IMR-90 (cell line): Measurements from ENCODE around the gene BAG1. TPM values are rescaled to one million over a fixed set of nuclear protein-coding genes. Genes with fewer than 3 reads are reported as not detected.

ENCODE experiments used
- ATAC-seq: fragments of 200-7000 bp; cut with Tn5 transposase; 2 replicates; pipeline ENCODE4 v1.9.1; 2020; ENCODE audit warnings: low read depth, mild to moderate bottlenecking, moderate library complexity
- BruUV-seq: library from RNA; stranded (reverse); fragments of 400-500 nt; replicated peaks from 2 replicates; lab custom pipeline; 2021; lab: Mats Ljungman, UMichigan
- CTCF ChIA-PET: fragments of 300-600 bp; formaldehyde crosslinking; extraction: SDS; loops from one replicate; lab custom pipeline; 2021; ENCODE audit warnings: antibody characterized with exemption; lab: Yijun Ruan, JAX
- POLR2A ChIA-PET: fragments of 300-600 bp; sonication (Branson Sonifier 250); formaldehyde crosslinking; loops from one replicate; lab custom pipeline; 2022; ENCODE audit warnings: antibody characterized with exemption; ENCODE audit not compliant: unreplicated experiment; lab: Charles Lee
- DNase-seq: peaks from one replicate; pipeline ENCODE4 v3.0.0; 2013
- H2AFZ ChIP-seq: replicated peaks from 2 replicates; pipeline ENCODE3; 2013; ENCODE audit warnings: low read length, mild to moderate bottlenecking; ENCODE audit not compliant: poor library complexity
- H2AK5ac ChIP-seq: 2 replicates; pipeline ENCODE4 v1.6.1; 2013; ENCODE audit warnings: low read depth, low read length, inconsistent platforms
- H2AK9ac ChIP-seq: replicated peaks from 2 replicates; pipeline ENCODE3; 2013; ENCODE audit warnings: mild to moderate bottlenecking, low read depth, low read length, moderate library complexity; ENCODE audit not compliant: poor library complexity
- H2BK120ac ChIP-seq: 2 replicates; pipeline ENCODE4 v1.6.1; 2013; ENCODE audit warnings: low read depth, low read length, inconsistent platforms
- H2BK15ac ChIP-seq: 3 replicates; pipeline ENCODE4 v1.6.1; 2013; ENCODE audit warnings: low read depth, low read length, inconsistent platforms
- H2BK20ac ChIP-seq: 2 replicates; pipeline ENCODE4 v1.6.1; 2013; ENCODE audit warnings: low read depth, mild to moderate bottlenecking, inconsistent platforms, low read length, moderate library complexity
- H2BK5ac ChIP-seq: 2 replicates; pipeline ENCODE4 v1.6.1; 2013; ENCODE audit warnings: mild to moderate bottlenecking, low read depth, low read length, inconsistent platforms; ENCODE audit not compliant: poor library complexity, severe bottlenecking
- H3K14ac ChIP-seq: replicated peaks from 2 replicates; pipeline ENCODE4 v1.6.1; 2013; ENCODE audit warnings: low read depth, low read length, inconsistent platforms
- H3K18ac ChIP-seq: 2 replicates; pipeline ENCODE4 v1.6.1; 2013; ENCODE audit warnings: low read depth, low read length, control low read depth
- H3K23ac ChIP-seq: 2 replicates; pipeline ENCODE4 v1.6.1; 2013; ENCODE audit warnings: low read depth, low read length, inconsistent platforms
- H3K27ac ChIP-seq: 2 replicates; pipeline ENCODE4 v1.5.1; 2013; ENCODE audit warnings: mild to moderate bottlenecking, control low read depth, low read length; ENCODE audit not compliant: insufficient read depth
- H3K27me3 ChIP-seq: 2 replicates; pipeline ENCODE4 v1.6.1; 2013; ENCODE audit warnings: low read length; ENCODE audit not compliant: control insufficient read depth, insufficient read depth
- H3K36me3 ChIP-seq: 2 replicates; pipeline ENCODE4 v1.6.1; 2013; ENCODE audit warnings: low read length, mixed read lengths; ENCODE audit not compliant: control insufficient read depth, insufficient read depth
- H3K4ac ChIP-seq: 2 replicates; pipeline ENCODE4 v1.6.1; 2013; ENCODE audit warnings: low read depth, low read length, inconsistent platforms
- H3K4me1 ChIP-seq: 2 replicates; pipeline ENCODE4 v1.6.1; 2013; ENCODE audit warnings: low read length, mixed read lengths; ENCODE audit not compliant: control insufficient read depth, insufficient read depth
- H3K4me2 ChIP-seq: 2 replicates; pipeline ENCODE4 v1.6.1; 2013; ENCODE audit warnings: low read depth, mild to moderate bottlenecking, control low read depth, low read length, moderate library complexity
- H3K4me3 ChIP-seq: 2 replicates; pipeline ENCODE4 v1.5.1; 2013; ENCODE audit warnings: low read depth, mild to moderate bottlenecking, control low read depth, low read length, moderate library complexity; ENCODE audit not compliant: insufficient read depth
- H3K56ac ChIP-seq: 2 replicates; pipeline ENCODE4 v1.6.1; 2013; ENCODE audit warnings: low read length, inconsistent platforms; ENCODE audit not compliant: insufficient read depth; ENCODE audit errors: extremely low read depth
- H3K79me1 ChIP-seq, 2 experiments: 2 replicates each; pipeline ENCODE4 v1.6.1; 2013; ENCODE audit warnings: low read length in 2 of 2, inconsistent platforms in 1 of 2, low read depth in 1 of 2
- H3K9ac ChIP-seq: 2 replicates; pipeline ENCODE4 v1.6.1; 2013; ENCODE audit warnings: low read depth, low read length, control low read depth
- H3K9me1 ChIP-seq: 2 replicates; pipeline ENCODE4 v1.6.1; 2013; ENCODE audit warnings: low read length, inconsistent platforms; ENCODE audit not compliant: insufficient read depth
- H3K9me3 ChIP-seq: 2 replicates; pipeline ENCODE4 v1.6.1; 2013; ENCODE audit warnings: low read length; ENCODE audit not compliant: control insufficient read depth, insufficient read depth
- H4K20me1 ChIP-seq: 2 replicates; pipeline ENCODE4 v1.6.1; 2013; ENCODE audit warnings: low read length, inconsistent platforms; ENCODE audit not compliant: insufficient read depth
- H4K5ac ChIP-seq: 2 replicates; pipeline ENCODE4 v1.6.1; 2013; ENCODE audit warnings: mild to moderate bottlenecking, low read depth, low read length, control low read depth
- H4K8ac ChIP-seq, 2 experiments: 2 replicates each; pipeline ENCODE4 v1.6.1; 2013; ENCODE audit warnings: low read depth in 2 of 2, low read length in 2 of 2, control low read depth in 1 of 2, inconsistent platforms in 1 of 2
- H4K91ac ChIP-seq: 2 replicates; pipeline ENCODE4 v1.6.1; 2013; ENCODE audit warnings: low read depth, low read length, inconsistent platforms; ENCODE audit not compliant: insufficient read depth
- CEBPB ChIP-seq: IDR thresholded peaks from 2 replicates; pipeline ENCODE4 v1.6.1; 2012; ENCODE audit warnings: low read depth, low read length, improper control_type of control experiment
- ELK1 ChIP-seq: fragments of 150-350 bp; IDR thresholded peaks from 2 replicates; pipeline ENCODE4 v1.6.1; 2016; ENCODE audit warnings: low read depth, mild to moderate bottlenecking, low read length, moderate library complexity, borderline replicate concordance
- WGBS, 2 experiments: methylation state at CpG; one replicate each; pipeline versions ENCODE4 v1.1.5 to v1.1.7; 2013; ENCODE audit warnings: missing lambda C conversion rate in 2 of 2; ENCODE audit not compliant: insufficient read length in 1 of 2; ENCODE audit errors: extremely low coverage in 2 of 2; 5-methylcytosine and 5-hydroxymethylcytosine counted together
- dilution Hi-C: fragments of 300-500 bp; cut with HindIII; formaldehyde crosslinking; loops from one replicate; pipeline ENCODE4 v1.14.3; 2018; ENCODE audit warnings: low sequenced_read_pairs; ENCODE audit not compliant: unreplicated experiment
- in situ Hi-C: fragments of 300-500 bp; cut with MboI; formaldehyde crosslinking; loops from 3 replicates; pipeline ENCODE4 v1.14.3; 2019; ENCODE audit warnings: low sequenced_read_pairs, inconsistent platforms, mixed read lengths
- intact Hi-C: fragments of 100-400 bp; cut with micrococcal nuclease; formaldehyde crosslinking; loops from 2 replicates; pipeline ENCODE4 v1.10.0; 2022
- polyA plus RNA-seq, 3 experiments: library from polyadenylated mRNA; depleted of rRNA; stranded (reverse); fragments of >200 nt; gene quantifications; 2 replicates each; pipeline ENCODE4 v1.2.3, GENCODE V29; 2012; ENCODE audit warnings: low replicate concordance in 1 of 3
- total RNA-seq: library from RNA; depleted of rRNA; stranded (reverse); fragments of >200 nt; gene quantifications from 2 replicates; pipeline ENCODE4 v1.2.3, GENCODE V29; 2012

BAG1 gene
- total and polyA plus RNA-seq, 2 of the 4 experiments (the other 2 are of a cell fraction), result 4.5 to 20.9 TPM

- dilution Hi-C loops (loop anchor here (25.0 kb wide), 1 partner anchor 177 kb away; the partner anchor contains the start of gene NOL6), intact Hi-C loops (loop anchor here (5.0 kb wide), 1 partner anchor 232 kb away; no protein-coding TSS in a partner anchor), in situ Hi-C loops (no loop called here)
- no TSS peak for BruUV-seq
- ChIA-PET POLR2A (interaction anchor here (0.7 kb wide), 1 partner anchor 242 kb away, joined by 12 read pairs; no protein-coding TSS in a partner anchor), CTCF (no interaction called here)
- Histone ChIP-seq H4K8ac (no peak overlapping the region), H3K4ac (no peak overlapping the region), H3K14ac (no peak overlapping the region), H3K18ac (no peak overlapping the region), H3K9me3 (no peaks in the 10 kb centered on the region), H2AK9ac (no peak overlapping the region), H2AFZ (no peak overlapping the region), H2BK15ac (no peak overlapping the region), H2BK120ac (no peak overlapping the region), H3K36me3 (peaks cover 4% of the 10 kb centered on the region; the same call in 1 of the 2 replicates), H3K4me1 (peaks cover 4% of the 10 kb centered on the region; the same call in 1 of the 2 replicates), H3K9me1 (no peaks in the 10 kb centered on the region), H3K4me2 (no peak overlapping the region), H4K5ac (no peak overlapping the region), H2BK5ac (no peak overlapping the region), H3K56ac (no peak overlapping the region), H3K27ac (no peak overlapping the region), H3K9ac (no peak overlapping the region), H2BK20ac (no peak overlapping the region), H3K27me3 (no peaks in the 10 kb centered on the region), H4K91ac (no peak overlapping the region), H3K23ac (no peak overlapping the region), H3K4me3 (no peak overlapping the region), H4K20me1 (no peaks in the 10 kb centered on the region), H2AK5ac (no peak overlapping the region), H3K79me1 (peaks cover 0 to 1% of the 10 kb centered on the region in 2 experiments; a peak in 1 of 4 replicates)
- WGBS, 2 experiments, result no CpG with 5 or more reads among the region's 5 CpGs
- ATAC-seq, result no peak
- TF ChIP-seq ELK1 (no peak), CEBPB (peak; percentile 70)
- no peak for DNase-seq
Observed at GRCh38 chr9:33285502-33285901, 21.0 kb upstream of the BAG1 start.
